MCF 10A (cell line): Measurements from ENCODE around the gene STK38. TPM values are rescaled to one million over a fixed set of nuclear protein-coding genes. Genes with fewer than 3 reads are reported as not detected.

Experiments
- BruUV-seq: library from RNA; stranded (reverse); fragments of 400-500 nt; replicated peaks from 2 replicates; lab custom pipeline; 2021; lab: Mats Ljungman, UMichigan
- CTCF ChIA-PET: fragments of 300-600 bp; sonication (Branson Sonifier 250); formaldehyde crosslinking; extraction: SDS; loops from one replicate; lab custom pipeline; 2021; ENCODE audit warnings: antibody characterized with exemption, inconsistent platforms; lab: Yijun Ruan, JAX
- POLR2A ChIA-PET: fragments of 300-600, 350-650 bp; sonication (Branson Sonifier 250); formaldehyde crosslinking; extraction: SDS; loops from one replicate; lab custom pipeline; 2020; ENCODE audit warnings: antibody characterized with exemption, inconsistent platforms; lab: Yijun Ruan, JAX
- DNase-seq: peaks from one replicate; pipeline ENCODE4 v3.0.0-alpha.2; 2018; ENCODE audit not compliant: unreplicated experiment
- H3K27ac Mint-ChIP-seq: one replicate; pipeline ENCODE4 v1.8.0; 2022; ENCODE audit warnings: mild to moderate bottlenecking, low read depth, mixed read lengths; ENCODE audit not compliant: unreplicated experiment
- H3K27me3 Mint-ChIP-seq: one replicate; pipeline ENCODE4 v1.8.0; 2022; ENCODE audit warnings: mixed read lengths; ENCODE audit not compliant: insufficient read depth, unreplicated experiment
- H3K36me3 Mint-ChIP-seq: one replicate; pipeline ENCODE4 v1.8.0; 2022; ENCODE audit warnings: mild to moderate bottlenecking, moderate library complexity, mixed read lengths; ENCODE audit not compliant: insufficient read depth, unreplicated experiment
- H3K4me1 Mint-ChIP-seq: one replicate; pipeline ENCODE4 v1.8.0; 2022; ENCODE audit warnings: mixed read lengths; ENCODE audit not compliant: insufficient read depth, unreplicated experiment
- H3K4me3 Mint-ChIP-seq: one replicate; pipeline ENCODE4 v1.8.0; 2022; ENCODE audit warnings: mild to moderate bottlenecking, moderate library complexity, mixed read lengths; ENCODE audit not compliant: unreplicated experiment
- H3K9me3 Mint-ChIP-seq: one replicate; pipeline ENCODE4 v1.8.0; 2022; ENCODE audit warnings: mixed read lengths; ENCODE audit not compliant: unreplicated experiment
- intact Hi-C: fragments of 100-400 bp; cut with micrococcal nuclease; formaldehyde crosslinking; loops from 2 replicates; pipeline ENCODE4 v1.14.1; 2022
- total RNA-seq: library from RNA; stranded (reverse); gene quantifications from 2 replicates; pipeline ENCODE4 v1.2.3, GENCODE V29; 2022
- TF ChIP-seq, protein P1 (sequence below): fragments of 200-600 bp; IDR thresholded peaks from one replicate; pipeline ENCODE4 v1.8.0; 2022; ENCODE audit warnings: antibody characterized with exemption, mild to moderate bottlenecking; ENCODE audit not compliant: unreplicated experiment

The STK38 gene
- total RNA-seq, 1 experiment from 2014 or later: 16.8 TPM

DNA sequence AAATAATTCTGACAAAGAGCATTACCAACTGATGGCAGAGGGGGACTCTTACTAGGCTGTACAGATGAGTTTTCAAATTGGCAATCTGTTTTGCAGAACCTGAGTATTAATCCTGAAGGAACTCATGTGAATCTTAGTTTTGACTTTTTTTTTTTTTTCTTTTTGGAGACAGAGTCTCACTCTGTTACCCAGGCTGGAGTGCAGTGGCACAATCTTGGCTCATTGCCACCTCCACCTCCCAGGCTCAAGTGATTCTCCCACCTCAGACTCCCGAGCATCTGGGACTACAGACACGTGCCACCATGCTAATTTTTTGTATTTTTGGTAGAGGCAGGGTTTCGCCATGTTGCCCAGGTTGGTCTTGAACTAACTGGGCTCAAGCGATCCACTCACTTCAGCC is 55.2 kb downstream of the STK38 start:
- Mint-ChIP-seq H3K27ac (no peak overlapping the region), H3K4me3 (no peak overlapping the region), H3K4me1 (peaks cover 10% of the 10 kb centered on the region), H3K36me3 (peaks cover 60% of the 10 kb centered on the region), H3K27me3 (no peaks in the 10 kb centered on the region), H3K9me3 (no peaks in the 10 kb centered on the region)
- no peak for DNase-seq
- CTCF ChIA-PET: no interaction called here
- BruUV-seq: no TSS peak
- intact Hi-C loops: no loop called here
- TF ChIP-seq, protein P1, sequence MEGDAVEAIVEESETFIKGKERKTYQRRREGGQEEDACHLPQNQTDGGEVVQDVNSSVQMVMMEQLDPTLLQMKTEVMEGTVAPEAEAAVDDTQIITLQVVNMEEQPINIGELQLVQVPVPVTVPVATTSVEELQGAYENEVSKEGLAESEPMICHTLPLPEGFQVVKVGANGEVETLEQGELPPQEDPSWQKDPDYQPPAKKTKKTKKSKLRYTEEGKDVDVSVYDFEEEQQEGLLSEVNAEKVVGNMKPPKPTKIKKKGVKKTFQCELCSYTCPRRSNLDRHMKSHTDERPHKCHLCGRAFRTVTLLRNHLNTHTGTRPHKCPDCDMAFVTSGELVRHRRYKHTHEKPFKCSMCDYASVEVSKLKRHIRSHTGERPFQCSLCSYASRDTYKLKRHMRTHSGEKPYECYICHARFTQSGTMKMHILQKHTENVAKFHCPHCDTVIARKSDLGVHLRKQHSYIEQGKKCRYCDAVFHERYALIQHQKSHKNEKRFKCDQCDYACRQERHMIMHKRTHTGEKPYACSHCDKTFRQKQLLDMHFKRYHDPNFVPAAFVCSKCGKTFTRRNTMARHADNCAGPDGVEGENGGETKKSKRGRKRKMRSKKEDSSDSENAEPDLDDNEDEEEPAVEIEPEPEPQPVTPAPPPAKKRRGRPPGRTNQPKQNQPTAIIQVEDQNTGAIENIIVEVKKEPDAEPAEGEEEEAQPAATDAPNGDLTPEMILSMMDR: no peak
- POLR2A ChIA-PET: no interaction called here

DNA sequence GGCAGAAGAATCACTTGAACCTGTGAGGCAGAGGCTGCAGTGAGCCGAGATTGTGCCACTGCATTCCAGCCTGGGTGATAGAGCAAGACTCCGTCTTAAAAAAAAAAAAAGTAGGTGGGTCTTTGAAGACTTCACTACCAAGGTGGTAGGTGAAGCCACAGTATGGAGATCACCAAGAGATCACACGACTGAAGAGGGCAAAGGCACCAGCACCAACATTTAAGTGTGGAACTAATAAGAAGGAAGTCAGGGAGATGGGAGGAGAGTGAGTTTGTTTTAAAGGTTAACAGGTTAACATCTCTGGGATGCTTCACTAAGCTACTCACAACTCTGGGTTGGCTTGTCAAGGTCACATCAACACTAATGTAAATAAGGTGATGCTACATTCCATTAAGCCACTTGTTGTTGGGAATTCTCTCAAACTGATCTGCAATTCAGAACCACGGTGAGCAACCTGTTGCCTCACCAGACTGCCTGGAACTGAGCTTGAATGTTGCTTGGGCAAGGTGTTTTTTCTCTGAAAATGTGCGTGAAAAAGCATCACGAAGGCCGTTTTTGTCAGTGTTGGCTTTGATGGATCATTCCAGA is 55.8 kb downstream of the STK38 start:
- peaks cover 10% of the 10 kb centered on the region for H3K4me1 Mint-ChIP-seq
- H3K9me3 Mint-ChIP-seq: no peaks in the 10 kb centered on the region
- H3K27ac Mint-ChIP-seq: no peak overlapping the region
- DNase-seq: no peak
- POLR2A ChIA-PET: no interaction called here
- peaks cover 60% of the 10 kb centered on the region for H3K36me3 Mint-ChIP-seq
- CTCF ChIA-PET: no interaction called here
- intact Hi-C loops: no loop called here
- TF ChIP-seq, protein P1: no peak
- H3K4me3 Mint-ChIP-seq: no peak overlapping the region
- no TSS peak for BruUV-seq
- no peaks in the 10 kb centered on the region for H3K27me3 Mint-ChIP-seq

DNA sequence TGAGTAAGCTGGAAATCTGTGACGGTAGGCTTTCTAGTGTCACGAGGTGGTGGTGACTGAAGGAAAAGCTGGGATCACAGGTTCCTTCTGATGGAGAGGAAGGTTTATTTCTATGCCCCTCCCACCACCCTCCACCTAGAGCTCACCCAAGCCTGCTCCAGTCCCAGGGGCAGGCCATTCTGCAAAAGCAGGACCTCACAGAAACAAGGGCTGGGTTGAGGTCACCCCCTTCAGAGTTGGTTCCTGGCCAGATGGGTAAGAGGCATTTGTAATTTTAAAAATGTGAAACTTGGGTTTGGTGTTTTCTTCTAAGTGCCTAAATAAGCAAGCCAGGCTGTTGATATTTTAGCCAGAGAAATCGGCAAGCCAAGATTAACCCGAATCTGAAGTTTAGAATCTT is 57.9 kb downstream of the STK38 start:
- POLR2A ChIA-PET: no interaction called here
- no peaks in the 10 kb centered on the region for H3K9me3 Mint-ChIP-seq
- H3K36me3 Mint-ChIP-seq: peaks cover 61% of the 10 kb centered on the region
- no TSS peak for BruUV-seq
- intact Hi-C loops: no loop called here
- no peak overlapping the region for H3K4me3 Mint-ChIP-seq
- peaks cover 9% of the 10 kb centered on the region for H3K4me1 Mint-ChIP-seq
- TF ChIP-seq, protein P1: no peak
- no peaks in the 10 kb centered on the region for H3K27me3 Mint-ChIP-seq
- CTCF ChIA-PET: interaction anchor here (0.7 kb wide), 1 partner anchor 125 kb away, joined by 3 read pairs; no protein-coding TSS in a partner anchor
- H3K27ac Mint-ChIP-seq: no peak overlapping the region
- DNase-seq: no peak

DNA sequence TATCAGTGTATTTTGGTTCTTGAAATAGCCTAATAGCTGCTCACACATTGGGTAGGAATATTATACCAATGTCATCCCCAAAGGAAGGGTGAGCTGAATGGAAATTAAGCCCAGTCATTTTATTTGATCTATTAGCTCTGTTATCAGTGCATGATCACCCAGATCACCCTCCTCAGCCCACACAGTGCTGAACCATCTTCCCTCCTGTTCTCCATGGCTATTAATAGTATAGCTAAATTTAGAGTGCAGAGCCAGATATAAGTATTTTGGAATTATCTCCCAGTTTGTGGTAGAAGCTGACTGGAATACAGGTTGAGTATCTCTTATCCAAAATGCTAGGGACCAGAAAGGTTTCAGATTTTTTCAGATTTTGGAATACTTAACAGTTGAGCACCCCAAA is 59.1 kb downstream of the STK38 start:
- Mint-ChIP-seq H3K27me3 (no peaks in the 10 kb centered on the region), H3K4me3 (no peak overlapping the region), H3K4me1 (no peaks in the 10 kb centered on the region), H3K27ac (no peak overlapping the region), H3K36me3 (peaks cover 64% of the 10 kb centered on the region), H3K9me3 (no peaks in the 10 kb centered on the region)
- BruUV-seq: no TSS peak
- CTCF ChIA-PET: interaction anchor here (0.6 to 0.8 kb wide), 3 partner anchors 13 to 147 kb away, joined by 3 to 4 read pairs (median 3); no protein-coding TSS in a partner anchor
- no peak for DNase-seq
- intact Hi-C loops: no loop called here
- POLR2A ChIA-PET: interaction anchor here (1.7 kb wide), 1 partner anchor 15 kb away, joined by 5 read pairs; no protein-coding TSS in a partner anchor
- TF ChIP-seq, protein P1: no peak
